ENCODE data around the gene SLC43A3.

SLC43A3 gene

GRCh38 chr11:57468276-57468675 is 41.4 kb upstream of the SLC43A3 start:
- no peaks in the 10 kb centered on the region for H3K9me3 ChIP-seq (ENCODE audit: control insufficient read depth, insufficient read depth, low read length)
- H3F3A ChIP-seq (ENCODE audit: control insufficient read depth, insufficient read depth) = no peaks in the 10 kb centered on the region
- H3K27ac ChIP-seq (ENCODE audit: low read depth, low read length) = no peak overlapping the region
- no peak overlapping the region for H3K4me3 ChIP-seq (ENCODE audit: low read length)
- no peaks in the 10 kb centered on the region for H3K36me3 ChIP-seq (ENCODE audit: control insufficient read depth, low read length)
- no peaks in the 10 kb centered on the region; the same call in 1 of the 2 replicates for H3K27me3 ChIP-seq (ENCODE audit: control insufficient read depth, low read length)
- H3K4me2 ChIP-seq (ENCODE audit: low read length) = no peak overlapping the region
- no peak for TF ChIP-seq CTCF (IDR thresholded peaks at IDR 0.05; ENCODE audit: low read depth, low read length, poor library complexity, severe bottlenecking)
- TF ChIP-seq EZH2phosphoT487 (IDR thresholded peaks at IDR 0.05; ENCODE audit: borderline replicate concordance, low read length) = no peak
- H4K20me1 ChIP-seq (ENCODE audit: control insufficient read depth, insufficient read depth, low read depth, low read length) = no peaks in the 10 kb centered on the region
- H3K79me2 ChIP-seq (ENCODE audit: control insufficient read depth, low read length) = no peaks in the 10 kb centered on the region
- H3K4me1 ChIP-seq (ENCODE audit: control insufficient read depth, low read length) = no peaks in the 10 kb centered on the region
- H3K9me2 ChIP-seq (replicated peaks; ENCODE audit: control insufficient read depth, low read length) = no peaks in the 10 kb centered on the region

- no peaks in the 10 kb centered on the region for H3K4me1 ChIP-seq (ENCODE audit: control insufficient read depth, low read length)
- no peak for TF ChIP-seq CTCF (IDR thresholded peaks at IDR 0.05; ENCODE audit: low read depth, low read length, poor library complexity, severe bottlenecking)
- H3F3A ChIP-seq (ENCODE audit: control insufficient read depth, insufficient read depth) = no peaks in the 10 kb centered on the region
These were observed 40.7 kb upstream of the SLC43A3 start for GRCh38 chr11:57467508-57468157.

DNA sequence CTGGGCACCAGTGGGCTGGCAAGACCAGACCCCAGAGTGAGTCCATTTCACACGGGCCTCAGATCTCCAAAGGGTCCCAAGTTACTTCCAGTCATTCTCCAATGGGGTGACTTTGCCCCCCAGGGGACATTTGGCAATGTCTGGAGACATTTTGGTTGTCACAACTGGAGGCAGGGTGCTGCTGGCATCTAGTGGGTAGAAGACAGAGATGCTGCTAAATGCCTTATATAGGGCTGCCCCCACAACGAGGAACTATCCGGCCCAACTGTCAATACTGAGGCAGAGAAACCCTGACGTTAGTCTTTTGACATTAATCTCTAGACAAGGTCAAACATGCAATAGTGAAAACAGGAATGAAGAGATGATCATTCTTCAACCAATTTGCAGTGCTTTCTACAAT is 39.8 kb upstream of the SLC43A3 start:
- TF ChIP-seq CTCF (IDR thresholded peaks at IDR 0.05; ENCODE audit: low read depth, low read length, poor library complexity, severe bottlenecking) (no peak), EZH2phosphoT487 (IDR thresholded peaks at IDR 0.05; ENCODE audit: borderline replicate concordance, low read length) (no peak)
- H3K27me3 ChIP-seq (ENCODE audit: control insufficient read depth, low read length) = peaks cover 10% of the 10 kb centered on the region
- no peak overlapping the region for H3K4me2 ChIP-seq (ENCODE audit: low read length)
- no peak overlapping the region for H3K27ac ChIP-seq (ENCODE audit: low read depth, low read length)
- no peaks in the 10 kb centered on the region for H3K79me2 ChIP-seq (ENCODE audit: control insufficient read depth, low read length)
- H3K4me1 ChIP-seq (ENCODE audit: control insufficient read depth, low read length) = no peaks in the 10 kb centered on the region
- H3K4me3 ChIP-seq (ENCODE audit: low read length) = no peak overlapping the region
- H3K36me3 ChIP-seq (ENCODE audit: control insufficient read depth, low read length) = no peaks in the 10 kb centered on the region
- no peaks in the 10 kb centered on the region for H3K9me2 ChIP-seq (replicated peaks; ENCODE audit: control insufficient read depth, low read length)
- H3F3A ChIP-seq (ENCODE audit: control insufficient read depth, insufficient read depth) = no peaks in the 10 kb centered on the region
- H3K9me3 ChIP-seq (ENCODE audit: control insufficient read depth, insufficient read depth, low read length) = no peaks in the 10 kb centered on the region
- H4K20me1 ChIP-seq (ENCODE audit: control insufficient read depth, insufficient read depth, low read depth, low read length) = no peaks in the 10 kb centered on the region

More at GRCh38 chr11:57467508-57468157, 40.7 kb upstream of the SLC43A3 start:
- Histone ChIP-seq H3K27me3 (ENCODE audit: control insufficient read depth, low read length) (peaks cover 5% of the 10 kb centered on the region), H3K27ac (ENCODE audit: low read depth, low read length) (no peak overlapping the region), H3K9me3 (ENCODE audit: control insufficient read depth, insufficient read depth, low read length) (no peaks in the 10 kb centered on the region), H3K9me2 (replicated peaks; ENCODE audit: control insufficient read depth, low read length) (no peaks in the 10 kb centered on the region), H3K4me2 (ENCODE audit: low read length) (no peak overlapping the region), H3K79me2 (ENCODE audit: control insufficient read depth, low read length) (no peaks in the 10 kb centered on the region), H4K20me1 (ENCODE audit: control insufficient read depth, insufficient read depth, low read depth, low read length) (no peaks in the 10 kb centered on the region), H3K4me3 (ENCODE audit: low read length) (no peak overlapping the region), H3K36me3 (ENCODE audit: control insufficient read depth, low read length) (no peaks in the 10 kb centered on the region)

Data from DOHH2 (cell line).